Spleen (tissue), 7 donors: Measurements from ENCODE around the gene ZNF580.
A peak's percentile ranks its signal among the peaks of the same experiment; 100 is the strongest.

Experiments used
- CTCF ChIP-seq, 11 experiments: fragments of 200-600 bp in 7 of 11; fragments of 450-650 bp in 4 of 11; sonication (generic) in 4 of 11; IDR thresholded peaks in 8 of 11; conservative IDR thresholded peaks in 3 of 11; 1 replicate in 7 of 11; 2 replicates in 4 of 11; pipeline versions ENCODE4 v1.4.0 to v1.8.0; 2016 to 2021; ENCODE audit warnings: antibody characterized with exemption in 11 of 11, inconsistent platforms in 4 of 11, mild to moderate bottlenecking in 1 of 11
- POLR2A ChIP-seq, 3 donors: fragments of 450-650 bp; IDR thresholded peaks; one replicate each; pipeline ENCODE4 v1.5.1; 2017; ENCODE audit warnings: antibody characterized with exemption in 3 of 3, mild to moderate bottlenecking in 1 of 3
- POLR2AphosphoS5 ChIP-seq, 3 donors: sonication (generic); formaldehyde crosslinking; IDR thresholded peaks; one replicate each; pipeline ENCODE4 v1.5.1; 2017; ENCODE audit warnings: antibody characterized with exemption in 3 of 3
- donor health status: DM: no; HTN: no; CAD: no; lungs with moderate emphysema.
- donor health status: DM: no; HTN: no; CAD: no.
- donor health status: DM: no; HTN: no; CAD: no.

- TF ChIP-seq POLR2A (IDR thresholded peaks at IDR 0.05) (no peak), CTCF (IDR thresholded peaks at IDR 0.05 in 8 of 11, conservative IDR thresholded peaks at IDR 0.05 in 3 of 11) (no peak), POLR2AphosphoS5 (IDR thresholded peaks at IDR 0.05) (peak in 1 of 3 donors; percentile 9)
These were observed 43.3 kb upstream of the ZNF580 start for GRCh38 chr19:55597501-55597921.
